GM12891 (cell line): ENCODE data around the gene LAMA5.

Experiments used
- DNase-seq: peaks from one replicate; pipeline ENCODE4 v3.0.0; 2011; ENCODE audit warnings: low spot score; ENCODE audit not compliant: insufficient read length
- FAIRE-seq: peaks from 2 replicates; lab custom pipeline; 2011; peaks lifted over from hg19 to GRCh38; lab: Jason Lieb, UNC
- PAX5 ChIP-seq: IDR thresholded peaks from 2 replicates; pipeline ENCODE4 v1.6.1; 2011; ENCODE audit warnings: low read length, moderate library complexity, mild to moderate bottlenecking; ENCODE audit not compliant: insufficient read depth, severe bottlenecking
- POLR2A ChIP-seq: IDR thresholded peaks from 2 replicates; pipeline ENCODE4 v1.6.1; 2011; ENCODE audit warnings: low read depth, low read length, control low read depth
- POLR2AphosphoS5 ChIP-seq: IDR thresholded peaks from 2 replicates; pipeline ENCODE4 v1.6.1; 2011; ENCODE audit warnings: low read depth, low read length, control low read depth
- POU2F2 ChIP-seq: IDR thresholded peaks from 2 replicates; pipeline ENCODE4 v1.6.1; 2011; ENCODE audit warnings: low read depth, mild to moderate bottlenecking, control low read depth, low read length, moderate library complexity
- SPI1 ChIP-seq: IDR thresholded peaks from 2 replicates; pipeline ENCODE4 v1.6.1; 2011; ENCODE audit warnings: low read depth, low read length, control low read depth
- TAF1 ChIP-seq: IDR thresholded peaks from 2 replicates; pipeline ENCODE4 v1.6.1; 2011; ENCODE audit warnings: low read depth, low read length, control low read depth

LAMA5 gene

DNA sequence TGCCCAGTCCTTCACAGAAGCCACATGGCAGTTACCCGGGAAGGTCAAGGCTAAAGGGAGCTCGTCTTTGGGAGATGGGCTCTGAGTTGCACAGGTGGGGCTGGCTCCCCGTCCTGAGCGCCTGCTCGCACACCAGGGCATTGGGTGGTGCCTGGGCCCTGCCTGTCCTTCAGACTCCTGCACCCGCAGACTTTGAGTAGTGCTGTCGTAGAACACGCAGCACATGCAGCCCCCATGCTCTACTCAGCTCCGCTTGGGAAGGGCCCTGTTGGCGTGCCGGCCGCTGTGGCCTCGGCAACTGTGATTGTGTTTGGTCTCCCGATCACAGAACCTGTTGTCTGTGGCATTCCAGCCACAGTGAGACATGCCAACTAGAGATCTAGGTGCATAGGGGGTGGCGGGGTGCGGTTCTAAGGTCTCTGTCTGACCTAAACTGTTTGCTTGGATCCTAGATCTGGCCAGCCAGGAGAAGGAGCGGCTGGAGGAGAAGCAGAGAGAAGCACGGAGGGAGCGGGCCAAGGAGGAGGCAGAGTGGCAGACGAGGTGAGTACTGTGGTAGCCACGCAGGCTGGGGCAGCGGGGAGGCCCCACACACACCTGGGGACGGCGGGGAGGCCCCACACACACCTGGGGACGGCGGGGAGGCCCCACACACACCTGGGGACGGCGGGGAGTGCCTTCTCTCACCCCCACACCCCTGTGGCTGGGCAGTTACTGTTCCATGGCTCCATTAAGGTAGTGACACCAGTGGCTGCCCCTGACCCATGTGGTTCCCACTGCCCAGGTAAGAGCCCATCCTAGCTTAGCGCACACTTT is 75.7 kb downstream of the LAMA5 start:
- DNase-seq (no peak), FAIRE-seq (no peak)
- TF ChIP-seq PAX5: no peak
- no peak for TF ChIP-seq POU2F2
- TF ChIP-seq SPI1: no peak
- no peak for TF ChIP-seq POLR2AphosphoS5
- no peak for TF ChIP-seq POLR2A
- TF ChIP-seq TAF1: no peak

DNA sequence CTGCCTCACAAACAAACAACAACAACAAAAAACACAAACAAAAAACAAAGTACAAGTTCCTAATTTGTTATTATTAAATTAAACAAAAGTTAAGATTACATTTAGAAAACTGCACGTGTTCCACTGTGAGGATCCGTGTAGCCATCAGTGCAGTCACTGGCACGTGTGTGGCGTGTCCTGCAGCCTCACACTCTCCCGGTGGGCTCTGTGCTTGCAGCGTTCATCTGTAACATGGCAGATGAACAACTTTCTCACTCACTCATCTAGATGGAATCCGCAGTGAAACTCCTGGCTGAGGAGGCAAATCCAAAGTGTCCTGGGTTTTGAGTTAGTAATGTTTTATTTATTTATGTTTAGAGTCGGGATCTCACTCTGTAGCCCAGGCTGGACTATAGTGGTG is 77.2 kb downstream of the LAMA5 start:
- no peak for FAIRE-seq
- DNase-seq: no peak

DNA sequence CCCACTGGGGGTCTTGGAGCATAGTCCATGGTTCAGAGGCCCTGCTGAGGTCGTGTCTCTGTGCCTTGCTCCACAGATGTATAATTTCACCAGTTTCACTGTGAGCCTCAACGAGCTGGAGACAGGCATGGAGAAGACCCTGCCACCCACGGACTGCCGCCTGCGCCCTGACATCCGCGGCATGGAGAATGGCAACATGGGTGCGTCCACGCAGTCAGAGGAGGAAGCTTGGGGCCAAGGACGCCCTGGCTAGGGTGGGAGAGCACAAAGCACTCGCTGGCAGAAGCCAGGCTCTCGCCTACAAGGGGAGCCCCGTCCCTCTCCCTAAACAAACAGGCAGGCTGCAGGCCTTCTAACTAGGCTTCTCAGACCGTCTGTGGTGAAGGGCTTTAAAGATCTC is 78.0 kb downstream of the LAMA5 start:
- no peak for FAIRE-seq
- no peak for DNase-seq
- TF ChIP-seq SPI1 (no peak), POLR2AphosphoS5 (no peak), POLR2A (no peak), TAF1 (no peak), PAX5 (no peak), POU2F2 (no peak)

More for the DNA sequence above, 77.2 kb downstream of the LAMA5 start:
- TF ChIP-seq POLR2AphosphoS5: no peak
- TF ChIP-seq POU2F2: no peak
- no peak for TF ChIP-seq TAF1
- TF ChIP-seq PAX5: no peak
- no peak for TF ChIP-seq POLR2A
- no peak for TF ChIP-seq SPI1

DNA sequence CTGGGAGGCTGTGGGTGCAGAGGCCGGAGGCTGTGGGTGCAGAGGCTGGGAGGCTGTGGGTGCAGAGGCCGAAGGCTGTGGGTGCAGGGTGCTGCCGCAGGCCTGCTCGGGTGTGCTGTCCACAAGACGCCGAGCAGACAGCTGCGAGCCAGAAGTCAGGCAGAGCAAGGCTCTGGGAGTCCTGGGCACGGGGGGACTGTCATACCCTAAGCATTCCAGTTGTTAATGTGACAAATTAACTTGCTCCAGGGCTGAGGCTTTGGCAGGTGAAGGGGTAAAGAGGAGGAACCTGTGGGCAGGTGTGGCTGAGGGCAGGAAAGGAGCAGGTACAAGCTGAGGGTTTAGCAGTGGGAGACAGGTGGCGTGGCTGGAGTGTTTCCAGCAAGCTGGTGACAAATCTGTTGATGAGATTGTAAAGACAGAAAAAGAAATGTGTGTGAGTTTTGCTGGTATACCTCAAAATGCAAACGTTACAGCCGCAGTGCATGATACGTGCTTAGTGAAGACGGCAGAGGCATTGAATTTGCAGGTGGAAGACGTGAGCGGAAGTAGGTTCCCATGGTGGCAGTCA is 78.5 kb downstream of the LAMA5 start:
- TF ChIP-seq PAX5 (no peak), TAF1 (no peak), POLR2A (no peak), SPI1 (no peak), POU2F2 (no peak), POLR2AphosphoS5 (no peak)
- no peak for DNase-seq
- no peak for FAIRE-seq

DNA sequence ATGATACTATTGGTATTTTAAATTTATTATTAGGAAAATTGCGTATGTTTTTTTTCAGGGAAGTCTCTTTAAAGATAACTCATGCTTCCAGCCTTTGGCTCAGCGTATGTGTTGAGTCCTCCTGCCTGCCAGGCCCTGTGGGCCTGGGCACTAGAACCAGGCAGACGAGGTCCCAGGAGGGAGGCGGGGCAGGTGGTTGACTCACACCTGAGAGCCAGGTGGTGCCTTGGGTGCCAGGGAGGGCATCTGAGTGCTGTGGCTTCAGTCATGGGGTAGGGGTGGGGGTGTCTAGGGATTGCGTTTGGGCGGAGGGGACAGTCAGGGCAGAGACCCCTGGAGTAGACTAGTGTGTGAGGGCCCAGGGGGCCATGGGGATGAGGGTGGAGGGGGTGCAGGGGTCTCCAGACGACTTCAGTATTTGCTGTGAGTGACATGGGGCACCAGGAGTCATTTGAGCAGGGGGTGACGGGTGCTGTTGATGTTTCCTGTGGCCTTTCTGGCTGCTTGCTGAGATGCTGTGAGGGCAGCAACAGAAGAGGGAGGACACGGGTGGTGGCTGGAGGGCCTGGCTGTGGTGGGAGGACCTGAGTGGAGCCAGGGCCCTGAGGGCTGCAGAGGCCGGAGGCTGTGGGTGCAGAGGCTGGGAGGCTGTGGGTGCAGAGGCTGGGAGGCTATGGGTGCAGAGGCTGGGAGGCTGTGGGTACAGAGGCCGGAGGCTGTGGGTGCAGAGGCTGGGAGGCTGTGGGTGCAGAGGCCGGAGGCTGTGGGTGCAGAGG is 79.2 kb downstream of the LAMA5 start:
- no peak for FAIRE-seq
- no peak for DNase-seq
- TF ChIP-seq SPI1 (no peak), TAF1 (no peak)

DNA sequence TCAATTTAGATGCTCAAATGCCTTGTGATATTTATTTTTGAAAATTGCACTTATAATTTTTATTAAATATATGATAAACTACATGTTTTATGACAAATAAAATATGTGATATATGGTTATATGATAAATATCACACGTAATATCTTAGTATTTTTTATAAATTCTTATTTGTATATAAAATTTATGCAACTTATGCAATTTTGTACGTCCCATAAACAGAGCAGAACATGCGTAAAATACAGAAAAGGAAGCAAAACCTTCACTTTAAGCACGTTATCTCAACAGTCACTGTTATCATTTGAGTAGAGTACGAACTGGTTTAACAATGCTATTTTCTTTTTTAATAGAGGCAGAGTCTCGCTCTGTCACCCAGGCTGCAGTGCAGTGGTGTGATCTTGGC is 80.0 kb downstream of the LAMA5 start:
- FAIRE-seq: no peak
- TF ChIP-seq PAX5 (no peak), POLR2AphosphoS5 (no peak), TAF1 (no peak), POLR2A (no peak), SPI1 (no peak), POU2F2 (no peak)
- no peak for DNase-seq

DNA sequence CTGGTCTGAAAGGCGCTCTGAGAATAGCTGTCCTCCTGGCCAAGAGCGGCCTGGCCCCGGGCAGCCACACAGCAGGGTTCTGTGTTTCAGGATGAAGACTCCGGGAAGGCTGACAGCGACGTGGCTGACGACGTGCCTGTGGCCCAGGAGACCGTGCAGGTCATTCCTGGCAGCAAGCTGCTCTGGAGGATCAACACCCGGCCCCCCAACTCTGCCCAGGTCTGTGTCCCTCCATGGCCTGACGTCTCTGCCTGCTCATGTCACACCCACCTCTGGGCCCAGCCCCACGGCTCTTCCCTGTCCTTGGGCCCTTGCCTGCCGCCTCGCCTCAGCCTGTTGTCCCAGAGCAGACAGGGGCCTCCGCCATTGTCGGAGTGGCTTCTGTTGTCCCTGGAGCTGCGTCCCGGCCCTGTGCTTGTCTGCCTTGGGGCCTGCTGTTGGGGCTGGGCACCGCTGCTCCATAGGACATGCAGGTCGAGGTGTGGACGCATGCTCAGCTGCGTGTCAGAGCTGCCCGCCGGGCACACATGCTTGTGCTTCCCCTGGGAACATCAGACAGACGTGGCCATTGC is 80.5 kb downstream of the LAMA5 start:
- FAIRE-seq: no peak
- no peak for DNase-seq
- TF ChIP-seq TAF1 (no peak), SPI1 (no peak), POLR2AphosphoS5 (no peak), POLR2A (no peak), POU2F2 (no peak), PAX5 (no peak)

DNA sequence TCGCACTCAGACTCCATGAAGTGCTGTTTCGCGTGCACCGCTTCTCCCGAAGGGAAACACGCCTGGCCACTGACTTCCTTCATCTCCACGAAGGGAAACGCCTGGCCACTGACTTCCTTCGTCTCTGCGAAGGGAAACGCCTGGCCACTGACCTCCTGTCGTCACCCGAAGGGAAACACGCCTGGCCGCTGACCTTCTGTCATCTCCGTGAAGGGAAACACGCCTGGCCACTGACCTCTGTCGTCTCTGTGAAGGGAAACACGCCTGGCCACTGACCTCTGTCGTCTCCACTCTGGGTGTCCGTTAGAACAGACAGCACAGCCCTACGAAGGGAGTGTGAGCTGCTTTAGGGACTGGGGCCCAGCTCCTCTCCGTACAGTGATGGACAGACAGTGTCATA is 81.4 kb downstream of the LAMA5 start:
- DNase-seq (no peak), FAIRE-seq (no peak)
- TF ChIP-seq SPI1 (no peak), TAF1 (no peak), POU2F2 (no peak), POLR2A (no peak), PAX5 (no peak), POLR2AphosphoS5 (no peak)

DNA sequence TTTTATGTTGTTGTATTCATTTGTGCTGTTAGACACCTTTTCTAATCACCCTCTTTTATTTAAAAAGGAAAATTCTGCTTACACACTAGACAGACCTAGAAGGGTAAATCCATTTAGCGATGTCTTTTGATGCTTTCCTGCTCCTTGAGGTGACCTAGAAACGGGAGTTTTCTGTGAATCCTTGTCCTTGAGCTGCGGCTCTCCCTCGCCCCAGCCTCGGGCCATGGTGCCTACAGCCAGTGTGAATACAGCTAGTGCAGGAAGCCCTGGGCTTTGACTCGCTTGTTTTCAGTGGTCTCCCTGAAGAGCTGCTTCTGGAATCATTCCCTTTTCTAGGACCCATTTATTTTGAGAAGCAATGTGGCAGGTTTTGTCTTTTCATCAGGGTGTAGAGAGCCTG is 82.0 kb downstream of the LAMA5 start:
- FAIRE-seq: no peak
- DNase-seq: no peak
- no peak for TF ChIP-seq TAF1
- no peak for TF ChIP-seq PAX5
- no peak for TF ChIP-seq SPI1
- TF ChIP-seq POLR2A: no peak
- no peak for TF ChIP-seq POLR2AphosphoS5
- no peak for TF ChIP-seq POU2F2
